Neuronal stem cell (in vitro differentiated cells): ENCODE results near the gene STK26.

Source experiments
- DNase-seq: peaks from one replicate; pipeline ENCODE4 v3.0.0-alpha.2; 2013; ENCODE audit warnings: low spot score
- H2AFZ ChIP-seq: one replicate; pipeline ENCODE4 v1.6.1; 2013; ENCODE audit warnings: mild to moderate bottlenecking, low read length, inconsistent platforms
- H2AK5ac ChIP-seq: 2 replicates; pipeline ENCODE4 v1.6.1; 2013; ENCODE audit warnings: low read depth, mild to moderate bottlenecking, inconsistent platforms, low read length, moderate library complexity, mixed read lengths
- H2BK120ac ChIP-seq: 2 replicates; pipeline ENCODE4 v1.6.1; 2013; ENCODE audit warnings: low read depth, mild to moderate bottlenecking, inconsistent platforms, low read length, moderate library complexity, mixed read lengths
- H2BK12ac ChIP-seq: one replicate; pipeline ENCODE4 v1.6.1; 2013; ENCODE audit warnings: low read length, inconsistent platforms
- H2BK15ac ChIP-seq: 2 replicates; pipeline ENCODE4 v1.6.1; 2013; ENCODE audit warnings: mild to moderate bottlenecking, low read length, inconsistent platforms, mixed read lengths
- H2BK5ac ChIP-seq: one replicate; pipeline ENCODE4 v1.6.1; 2013; ENCODE audit warnings: inconsistent platforms, mild to moderate bottlenecking, low read length, moderate library complexity
- H3K14ac ChIP-seq: one replicate; pipeline ENCODE4 v1.6.1; 2013; ENCODE audit warnings: low read length, inconsistent platforms
- H3K18ac ChIP-seq: 2 replicates; pipeline ENCODE4 v1.6.1; 2013; ENCODE audit warnings: low read length, inconsistent platforms
- H3K23ac ChIP-seq: 2 replicates; pipeline ENCODE4 v1.6.1; 2013; ENCODE audit warnings: low read depth, mild to moderate bottlenecking, mixed read lengths, low read length, inconsistent platforms; ENCODE audit not compliant: poor library complexity
- H3K27ac ChIP-seq: replicated peaks from 3 replicates; pipeline ENCODE4 v1.5.1; 2013; ENCODE audit warnings: low read length, inconsistent platforms
- H3K27me3 ChIP-seq, 3 experiments: 2 replicates each; pipeline ENCODE4 v1.6.1; 2013; ENCODE audit warnings: low read length in 3 of 3, mild to moderate bottlenecking in 2 of 3, inconsistent platforms in 1 of 3, low read depth in 1 of 3, mixed read lengths in 1 of 3, moderate library complexity in 1 of 3; ENCODE audit not compliant: control insufficient read depth in 3 of 3, insufficient read depth in 3 of 3
- H3K36me3 ChIP-seq, 2 donors: replicated peaks in 1 of 2; 2 replicates each; pipeline ENCODE4 v1.6.1; 2013; ENCODE audit warnings: low read length in 2 of 2; ENCODE audit not compliant: control insufficient read depth in 2 of 2, insufficient read depth in 2 of 2
- H3K4ac ChIP-seq: 2 replicates; pipeline ENCODE4 v1.6.1; 2013; ENCODE audit warnings: inconsistent platforms, mild to moderate bottlenecking, low read length, moderate library complexity
- H3K4me1 ChIP-seq, 2 donors: 1 replicate in 1 of 2; 2 replicates in 1 of 2; pipeline ENCODE4 v1.6.1; 2013; ENCODE audit warnings: low read length in 2 of 2, low read depth in 1 of 2; ENCODE audit not compliant: control insufficient read depth in 2 of 2, insufficient read depth in 1 of 2
- H3K4me2 ChIP-seq: one replicate; pipeline ENCODE4 v1.6.1; 2013; ENCODE audit warnings: mild to moderate bottlenecking, low read length, inconsistent platforms; ENCODE audit not compliant: insufficient read depth, poor library complexity, severe bottlenecking
- H3K4me3 ChIP-seq, 2 donors: 2 replicates each; pipeline ENCODE4 v1.5.1; 2013; ENCODE audit warnings: low read length in 2 of 2, mild to moderate bottlenecking in 2 of 2, inconsistent platforms in 1 of 2, moderate library complexity in 1 of 2
- H3K79me1 ChIP-seq: one replicate; pipeline ENCODE4 v1.6.1; 2013; ENCODE audit warnings: low read depth, mild to moderate bottlenecking, inconsistent platforms, low read length, moderate library complexity
- H3K9ac ChIP-seq: one replicate; pipeline ENCODE4 v1.6.1; 2013; ENCODE audit warnings: mild to moderate bottlenecking, low read depth, low read length, inconsistent platforms; ENCODE audit not compliant: poor library complexity
- H3K9me3 ChIP-seq, 2 donors: replicated peaks in 1 of 2; 2 replicates each; pipeline versions ENCODE3 to v1.6.1; 2013; ENCODE audit warnings: low read length in 2 of 2, mild to moderate bottlenecking in 2 of 2, inconsistent platforms in 1 of 2, low read depth in 1 of 2, mixed read lengths in 1 of 2, moderate library complexity in 1 of 2; ENCODE audit not compliant: control insufficient read depth in 2 of 2, insufficient read depth in 1 of 2
- H4K8ac ChIP-seq: one replicate; pipeline ENCODE4 v1.6.1; 2013; ENCODE audit warnings: low read depth, mild to moderate bottlenecking, inconsistent platforms, low read length, moderate library complexity
- H4K91ac ChIP-seq: one replicate; pipeline ENCODE4 v1.6.1; 2013; ENCODE audit warnings: low read length, low read depth, mild to moderate bottlenecking, inconsistent platforms; ENCODE audit not compliant: poor library complexity
- WGBS, 2 donors: extraction: QIAGEN DNeasy Blood & Tissue Kit; methylation state at CpG; one replicate each; pipeline ENCODE4 v1.1.7; 2013; ENCODE audit warnings: missing lambda C conversion rate in 2 of 2, mixed read lengths in 1 of 2; ENCODE audit not compliant: insufficient read length in 2 of 2, insufficient replicate concordance in 1 of 2; ENCODE audit errors: extremely low coverage in 2 of 2; 5-methylcytosine and 5-hydroxymethylcytosine counted together

STK26 gene

DNA sequence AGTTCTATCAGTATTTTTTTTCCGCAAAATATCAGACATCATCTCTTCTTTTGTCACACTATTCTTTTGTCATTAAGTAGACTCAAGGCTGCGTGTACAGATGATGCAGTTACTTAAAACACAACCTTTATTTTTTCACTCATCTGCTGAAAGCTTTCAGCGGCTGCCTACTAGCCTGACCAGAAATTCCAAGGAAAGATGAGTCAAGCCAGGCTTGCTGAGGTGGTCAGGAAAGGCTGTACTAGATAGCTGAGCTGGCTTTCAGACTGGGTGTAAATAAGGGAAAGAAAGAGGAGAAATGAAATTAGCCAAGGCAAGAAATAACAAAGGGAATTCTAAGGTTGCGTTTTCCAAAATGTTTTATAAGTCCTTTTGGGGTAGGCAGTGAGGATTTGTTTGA, 17.9 kb downstream of the STK26 start:
- no peaks in the 10 kb centered on the region for H3K36me3 ChIP-seq
- H3K4me3 ChIP-seq = no peak overlapping the region
- no peak overlapping the region for H2BK120ac ChIP-seq
- no peak overlapping the region for H3K4ac ChIP-seq
- H3K27me3 ChIP-seq = peaks cover 0 to 16% (median 0%) of the 10 kb centered on the region in 3 experiments
- H3K14ac ChIP-seq = no peak overlapping the region
- no peak overlapping the region for H2AFZ ChIP-seq
- no peak overlapping the region for H2BK5ac ChIP-seq
- H3K9me3 ChIP-seq = no peaks in the 10 kb centered on the region
- no peak overlapping the region for H2BK12ac ChIP-seq
- no peak overlapping the region for H3K18ac ChIP-seq
- WGBS, 2 donors = no CpG with 5 or more reads among the region's 4 CpGs
- no peak overlapping the region for H3K27ac ChIP-seq
- no peak overlapping the region for H3K9ac ChIP-seq
- no peak overlapping the region for H3K4me2 ChIP-seq
- H3K79me1 ChIP-seq = no peaks in the 10 kb centered on the region
- H4K91ac ChIP-seq = no peak overlapping the region
- no peak overlapping the region for H2BK15ac ChIP-seq
- no peak overlapping the region for H2AK5ac ChIP-seq
- peaks cover 0 to 5% of the 10 kb centered on the region in 2 donors for H3K4me1 ChIP-seq
- no peak overlapping the region for H4K8ac ChIP-seq
- no peak overlapping the region for H3K23ac ChIP-seq
- no peak for DNase-seq

DNA sequence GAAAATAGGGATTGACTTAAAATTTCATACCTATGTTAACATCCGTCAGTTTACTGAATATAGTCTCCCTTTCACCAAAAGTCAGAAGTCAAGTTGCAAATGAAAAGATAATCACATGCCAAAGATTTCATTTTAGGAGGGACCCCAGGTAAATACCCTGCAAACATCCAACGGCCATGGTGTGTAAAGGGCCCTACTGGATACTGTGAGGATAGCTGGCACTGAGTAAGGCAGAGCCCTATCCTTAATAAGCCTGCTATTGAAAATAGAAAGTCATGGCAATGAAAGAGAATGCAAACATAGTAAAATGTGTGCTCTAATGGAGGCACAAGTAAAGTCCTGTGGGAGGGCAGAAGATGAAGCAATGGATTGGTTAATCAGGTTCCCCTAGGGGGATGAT, 20.9 kb downstream of the STK26 start:
- Histone ChIP-seq H3K23ac (no peak overlapping the region), H3K4me3 (no peak overlapping the region), H2BK120ac (no peak overlapping the region), H2BK15ac (no peak overlapping the region), H3K36me3 (no peaks in the 10 kb centered on the region), H4K8ac (no peak overlapping the region), H3K4me1 (peaks cover 0 to 5% of the 10 kb centered on the region in 2 donors), H3K4me2 (no peak overlapping the region), H3K79me1 (no peaks in the 10 kb centered on the region), H3K4ac (no peak overlapping the region), H3K27me3 (peaks cover 0 to 13% (median 0%) of the 10 kb centered on the region in 3 experiments), H3K9ac (no peak overlapping the region), H2AK5ac (no peak overlapping the region), H3K18ac (no peak overlapping the region), H4K91ac (no peak overlapping the region), H3K14ac (no peak overlapping the region), H3K9me3 (no peaks in the 10 kb centered on the region), H2BK12ac (no peak overlapping the region), H2AFZ (no peak overlapping the region), H2BK5ac (no peak overlapping the region), H3K27ac (no peak overlapping the region)
- no CpG with 5 or more reads among the region's 2 CpGs for WGBS, 2 donors
- no peak for DNase-seq

DNA sequence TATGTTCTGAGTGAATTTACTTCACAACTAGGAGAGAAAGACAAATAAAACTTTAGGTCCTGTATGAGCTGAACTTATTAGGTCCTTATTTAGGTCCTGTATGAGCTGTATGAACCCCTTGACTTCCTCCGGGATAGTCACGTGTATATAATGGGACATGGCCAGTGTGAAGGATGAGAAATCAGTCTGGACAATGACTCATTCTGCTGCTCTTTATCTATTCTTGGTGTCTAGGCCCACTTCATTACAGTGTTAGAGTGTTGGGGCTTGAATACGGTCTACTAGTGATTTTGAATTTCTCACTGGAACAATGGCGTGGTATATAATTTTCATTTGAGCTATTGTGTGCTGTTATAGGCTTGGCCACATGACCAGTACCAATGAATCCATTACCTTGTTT, 21.9 kb downstream of the STK26 start:
- WGBS, 2 donors = no CpG with 5 or more reads among the region's 4 CpGs
- no peak overlapping the region for H2AK5ac ChIP-seq
- no peak for DNase-seq
- H3K14ac ChIP-seq = no peak overlapping the region
- no peak overlapping the region for H3K4me2 ChIP-seq
- H3K36me3 ChIP-seq = no peaks in the 10 kb centered on the region
- no peaks in the 10 kb centered on the region for H3K9me3 ChIP-seq
- peaks cover 0 to 11% (median 0%) of the 10 kb centered on the region in 3 experiments for H3K27me3 ChIP-seq
- H4K8ac ChIP-seq = no peak overlapping the region
- no peaks in the 10 kb centered on the region for H3K79me1 ChIP-seq
- no peak overlapping the region for H2BK15ac ChIP-seq
- no peak overlapping the region for H3K18ac ChIP-seq
- no peak overlapping the region for H3K4me3 ChIP-seq
- no peak overlapping the region for H2BK12ac ChIP-seq
- H3K4me1 ChIP-seq = peaks cover 0 to 5% of the 10 kb centered on the region in 2 donors
- no peak overlapping the region for H4K91ac ChIP-seq
- no peak overlapping the region for H3K9ac ChIP-seq
- H2BK5ac ChIP-seq = no peak overlapping the region
- H3K27ac ChIP-seq = no peak overlapping the region
- H3K4ac ChIP-seq = no peak overlapping the region
- H2BK120ac ChIP-seq = no peak overlapping the region
- no peak overlapping the region for H2AFZ ChIP-seq
- no peak overlapping the region for H3K23ac ChIP-seq

DNA sequence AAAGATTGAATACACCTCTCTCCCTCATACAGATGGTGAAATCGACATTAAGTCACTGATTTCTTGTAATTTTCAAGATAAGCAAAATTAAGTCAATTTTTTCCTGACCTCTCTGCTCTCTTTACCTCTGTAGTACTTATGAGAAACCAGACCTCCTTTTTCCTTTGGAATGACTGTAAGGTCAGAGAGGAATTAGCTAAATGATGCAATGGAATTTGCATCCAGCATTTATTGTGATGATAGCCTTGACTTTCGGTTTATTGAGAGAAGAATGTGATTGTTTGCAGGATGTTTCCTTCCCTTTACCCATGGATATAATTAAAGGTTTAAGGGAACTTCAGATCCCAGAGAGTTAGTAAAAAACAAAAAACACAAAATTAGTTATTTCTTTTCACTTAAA, 22.4 kb downstream of the STK26 start:
- Histone ChIP-seq H3K4me3 (no peak overlapping the region), H4K91ac (no peak overlapping the region), H2AK5ac (no peak overlapping the region), H3K23ac (no peak overlapping the region), H3K4ac (no peak overlapping the region), H3K27me3 (peaks cover 0 to 11% (median 0%) of the 10 kb centered on the region in 3 experiments), H3K14ac (no peak overlapping the region), H2BK5ac (no peak overlapping the region), H3K4me2 (no peak overlapping the region), H3K79me1 (no peaks in the 10 kb centered on the region), H2BK12ac (no peak overlapping the region), H2BK15ac (no peak overlapping the region), H3K27ac (no peak overlapping the region), H3K9me3 (no peaks in the 10 kb centered on the region), H3K36me3 (no peaks in the 10 kb centered on the region), H2BK120ac (no peak overlapping the region), H3K4me1 (peaks cover 0 to 5% of the 10 kb centered on the region in 2 donors), H2AFZ (no peak overlapping the region), H3K18ac (no peak overlapping the region), H4K8ac (no peak overlapping the region), H3K9ac (no peak overlapping the region)
- no CpG with 5 or more reads among the region's 2 CpGs for WGBS, 2 donors
- no peak for DNase-seq
